Measurements from ENCODE around the gene CXorf58. TPM values are rescaled to one million over a fixed set of nuclear protein-coding genes. Genes with fewer than 3 reads are reported as not detected.
"Not testable (repeated sequence)": the region's sequence is repeated elsewhere in the genome, so short reads cannot be mapped to it uniquely, and the experiment has no call there.

Gene CXorf58
- total RNA-seq, 1 experiment from 2014 or later: not detected

DNA sequence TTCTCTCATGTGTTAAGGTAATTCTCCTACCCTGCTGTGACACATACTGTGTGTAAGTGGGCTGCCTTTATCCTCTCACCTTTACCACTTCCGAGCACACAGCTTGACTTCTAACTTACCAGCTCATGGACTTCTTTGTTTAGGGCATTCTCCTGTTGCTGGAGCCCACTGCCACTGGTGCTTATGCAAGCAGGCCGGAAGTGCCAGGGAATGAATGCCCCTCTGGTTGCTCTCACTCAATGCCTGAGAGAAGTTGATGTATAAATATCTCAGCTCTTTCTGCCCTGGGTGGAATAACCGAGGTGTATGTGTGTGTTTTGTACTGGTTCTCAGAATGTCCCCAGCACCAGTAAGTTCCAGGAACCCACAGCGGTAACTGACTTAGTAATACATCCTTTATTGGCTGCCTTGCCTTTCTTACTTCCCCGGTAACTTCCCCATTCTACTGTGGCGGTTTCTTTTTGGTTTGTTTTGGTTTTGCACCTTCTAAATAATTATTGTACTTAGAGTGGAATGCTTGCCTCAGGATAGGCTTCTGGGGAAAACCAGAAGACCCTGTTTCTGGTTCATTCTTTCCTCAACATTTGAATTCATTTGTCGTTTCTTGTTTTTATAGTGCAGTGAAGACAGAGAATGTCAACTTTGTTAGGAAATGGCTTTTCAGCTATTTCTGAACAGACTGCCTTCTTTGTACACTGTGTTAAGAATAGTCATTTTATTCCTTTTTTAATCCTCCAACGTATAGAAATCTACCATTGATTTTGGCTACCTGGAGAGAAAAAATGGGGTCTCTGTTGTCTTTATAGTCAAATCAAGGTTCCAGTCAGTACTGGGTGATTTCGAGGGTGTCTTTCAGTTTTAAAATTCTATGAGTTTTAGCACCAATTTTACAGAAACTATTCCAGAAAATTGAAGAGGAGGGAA lies 45.4 kb downstream of the CXorf58 start:
- peak; percentile 23 for DNase-seq (ENCODE audit: low spot score)

DNA sequence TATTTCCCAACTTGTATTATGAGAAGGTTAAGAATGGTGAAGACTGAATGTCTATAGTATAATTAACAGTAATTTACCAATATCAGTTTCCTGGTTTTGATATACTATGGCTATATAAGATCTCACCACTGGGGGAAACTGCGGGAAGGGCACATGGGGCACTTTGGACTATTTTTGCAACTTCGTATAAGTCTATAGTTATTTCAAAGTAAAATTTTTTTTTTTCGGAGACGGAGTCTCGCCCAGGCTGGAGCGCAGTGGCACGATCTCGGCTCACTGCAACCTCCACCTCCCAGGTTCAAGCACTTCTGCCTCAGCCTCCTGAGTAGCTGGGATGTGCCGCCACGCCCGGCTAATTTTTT lies 46.1 kb downstream of the CXorf58 start:
- DNase-seq (ENCODE audit: low spot score): no peak

DNA sequence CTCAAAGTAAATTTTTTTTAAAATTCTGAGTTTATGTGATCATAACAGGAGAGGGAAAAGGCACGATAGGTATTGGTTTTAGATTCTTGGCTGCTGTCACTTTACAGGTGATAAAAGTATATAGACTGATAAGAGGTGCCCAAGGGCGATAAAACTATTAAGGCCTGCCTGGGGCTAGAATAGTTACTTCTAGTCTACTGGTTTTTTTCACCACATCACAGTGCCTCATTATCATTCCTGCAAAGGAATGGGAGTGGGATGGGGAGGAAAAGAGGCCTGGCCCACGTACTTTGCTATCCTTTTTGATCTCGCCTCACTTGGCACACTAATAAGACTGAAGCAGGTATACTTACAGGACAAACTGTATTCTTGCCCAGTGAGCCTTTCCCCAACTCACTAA lies 46.6 kb downstream of the CXorf58 start:
- DNase-seq (ENCODE audit: low spot score): no peak

DNA sequence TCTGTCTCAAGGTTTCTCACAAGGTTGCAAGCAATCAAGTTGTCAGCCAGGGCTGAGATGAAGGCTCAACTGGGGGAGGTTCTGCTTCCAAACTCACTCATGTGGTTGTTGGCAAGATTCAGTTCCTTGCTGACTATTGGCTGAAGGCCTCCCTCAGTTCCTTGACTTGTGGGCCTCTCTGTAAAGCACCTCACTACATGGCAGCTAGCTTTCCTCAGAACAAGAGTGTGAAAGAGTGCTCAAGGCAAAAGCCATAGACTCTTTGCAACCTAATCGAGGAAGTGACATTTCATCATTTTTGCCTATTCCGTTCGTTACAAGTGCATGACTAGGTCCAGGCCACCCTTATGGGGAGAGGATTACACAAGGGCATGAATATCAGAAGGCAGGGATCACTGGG lies 52.0 kb downstream of the CXorf58 start:
- DNase-seq (ENCODE audit: low spot score): no peak

DNA sequence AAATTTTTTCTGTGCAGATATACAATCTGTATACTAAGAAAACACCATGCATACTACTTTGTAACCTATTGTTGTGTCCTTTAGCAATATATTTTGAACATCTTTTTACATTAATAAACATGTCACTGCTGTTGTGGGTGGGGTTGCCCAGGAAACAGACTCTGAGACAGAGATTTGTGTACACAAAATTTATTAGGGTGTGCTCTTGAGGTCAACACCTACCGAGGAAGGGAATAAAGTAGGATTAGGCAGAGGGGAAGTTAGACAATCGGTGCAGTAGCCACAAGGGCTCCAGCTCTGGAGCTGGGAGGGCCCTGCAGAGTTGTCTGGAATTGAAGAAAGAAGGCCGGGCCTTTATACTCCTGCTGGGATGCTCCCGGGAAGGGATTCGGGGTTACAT lies 56.4 kb downstream of the CXorf58 start:
- DNase-seq (ENCODE audit: low spot score): no peak

DNA sequence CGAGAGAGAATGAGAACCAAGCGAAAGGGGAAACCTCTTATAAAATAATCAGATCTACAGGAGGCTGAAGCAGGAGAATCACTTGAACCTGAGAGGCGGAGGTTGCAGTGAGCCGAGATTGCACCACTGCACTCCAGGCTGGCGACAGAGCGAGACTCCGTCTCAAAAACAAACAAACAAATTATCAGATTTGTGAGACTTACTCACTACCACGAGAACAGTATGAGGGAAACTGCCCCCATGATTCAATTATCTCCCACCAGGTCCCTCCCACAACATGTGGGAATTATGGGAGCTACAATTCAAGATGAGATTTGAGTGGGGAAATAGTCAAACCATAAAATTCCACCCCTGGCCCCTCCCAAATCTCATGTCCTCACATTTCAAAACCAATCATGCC lies 57.8 kb downstream of the CXorf58 start:
- DNase-seq (ENCODE audit: low spot score): not testable (repeated sequence)

DNA sequence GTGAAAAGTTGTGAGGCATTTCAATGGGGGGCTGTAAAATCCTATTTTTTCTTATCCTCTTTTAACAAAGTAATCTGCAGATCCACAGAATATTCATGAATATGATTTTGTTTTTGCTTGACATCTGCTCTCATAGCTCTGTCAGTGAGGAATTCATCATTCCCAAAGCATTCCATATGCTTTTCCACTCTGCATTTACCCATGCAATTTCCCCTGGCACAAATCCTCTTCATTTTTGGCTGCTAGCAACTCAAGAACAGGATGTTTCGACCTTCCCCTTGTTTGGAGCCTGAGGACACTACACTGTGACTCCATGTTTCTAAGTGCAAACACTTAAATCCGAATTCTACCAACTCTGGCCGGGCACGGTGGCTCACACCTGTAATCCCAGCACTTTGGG lies 70.7 kb downstream of the CXorf58 start:
- DNase-seq (ENCODE audit: low spot score): no peak

DNA sequence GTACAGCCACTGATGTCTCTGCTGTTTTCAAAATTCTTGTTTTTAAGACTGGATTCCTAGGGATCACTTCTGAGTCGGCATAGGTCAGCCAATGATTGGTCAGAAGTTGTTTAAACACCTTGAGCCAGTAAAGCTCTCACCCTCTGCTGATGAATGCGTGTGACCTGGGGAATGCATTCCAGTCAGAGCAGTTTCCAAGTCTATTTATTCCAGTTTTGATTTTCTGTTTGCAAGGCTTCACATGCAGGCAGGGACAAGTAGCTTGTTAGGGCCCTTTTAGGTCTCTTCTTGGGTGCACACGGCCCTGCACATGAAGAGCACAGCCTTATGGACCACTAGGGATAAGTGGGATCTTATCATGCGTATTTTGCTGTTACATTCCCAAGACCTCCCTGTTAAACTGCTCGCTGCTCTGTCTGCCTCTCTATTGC lies 72.2 kb downstream of the CXorf58 start:
- no peak for DNase-seq (ENCODE audit: low spot score)

DNA sequence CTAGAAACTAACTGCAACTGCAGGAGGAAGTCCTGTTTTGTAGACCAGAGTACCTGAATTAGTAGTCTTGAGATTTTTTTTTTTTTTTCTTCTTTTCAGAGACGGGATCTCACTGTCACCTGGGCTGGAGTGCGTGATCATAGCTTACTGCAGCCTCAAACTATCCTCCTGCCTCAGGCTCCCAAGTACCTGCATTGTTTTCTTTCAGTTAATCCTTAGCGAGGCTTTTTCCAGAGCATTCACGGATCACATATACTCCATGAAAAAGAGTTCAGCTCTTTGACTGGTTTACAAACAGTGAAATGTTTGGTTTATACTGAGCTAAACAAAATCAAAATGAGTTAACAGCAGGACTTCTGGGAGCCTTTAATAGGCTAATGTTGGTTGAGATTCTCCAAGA lies 73.4 kb downstream of the CXorf58 start:
- no peak for DNase-seq (ENCODE audit: low spot score)

DNA sequence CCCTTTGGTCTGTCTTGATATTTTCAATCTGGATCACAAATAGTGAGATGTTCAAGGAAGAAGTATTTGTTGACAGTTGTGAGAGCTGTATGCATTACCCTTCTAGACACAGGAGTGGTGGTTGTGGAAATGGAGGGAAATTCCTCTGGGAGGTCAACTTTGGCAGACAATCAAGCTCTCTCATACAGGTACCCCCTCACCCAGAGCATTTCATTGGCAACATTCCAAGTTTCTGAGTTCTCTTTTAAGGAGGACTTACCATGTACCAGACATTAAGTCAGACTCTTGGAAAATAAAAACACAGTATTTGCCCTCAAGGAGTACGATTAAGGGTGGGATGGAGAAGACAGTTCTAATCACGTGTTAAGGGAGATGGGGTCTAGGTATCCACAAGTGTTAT lies 73.9 kb downstream of the CXorf58 start:
- no peak for DNase-seq (ENCODE audit: low spot score)

DNA sequence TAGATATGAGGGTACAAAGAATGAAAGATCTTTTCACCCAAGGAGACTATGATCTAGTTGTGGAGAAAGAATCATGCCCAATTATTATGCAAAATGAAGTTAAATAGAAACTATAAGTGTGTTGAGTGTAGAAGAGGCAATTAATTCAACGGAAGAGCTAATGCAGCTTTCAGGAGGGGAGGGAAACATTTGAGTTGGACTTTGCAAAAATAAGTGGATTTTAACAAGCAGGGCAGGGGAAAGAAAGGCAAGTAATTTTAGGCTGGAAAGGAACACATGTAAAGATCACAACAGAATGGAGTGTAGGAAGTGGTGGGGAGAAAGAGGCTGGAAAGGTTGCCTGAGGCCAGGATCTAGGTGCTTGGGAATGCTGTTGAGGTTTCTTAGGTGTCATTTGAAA lies 75.1 kb downstream of the CXorf58 start:
- DNase-seq (ENCODE audit: low spot score): no peak

Other genes starting within 250 kb of the CXorf58 start
- gene PRDX4, start 240.5 kb upstream of the CXorf58 start, total RNA-seq (2014; rRNA removed; shearing (Covaris generic)): 324 and 330 TPM in 2 replicates
- 135 and 176 TPM in 2 replicates for gene ACOT9, start 164.7 kb upstream of the CXorf58 start, total RNA-seq (2014; rRNA removed; shearing (Covaris generic))
- gene SAT1, start 124.8 kb upstream of the CXorf58 start, total RNA-seq (2014; rRNA removed; shearing (Covaris generic)): 61.6 and 86.7 TPM in 2 replicates
- gene APOO, start 68 bp upstream of the CXorf58 start, total RNA-seq (2014; rRNA removed; shearing (Covaris generic)): 64.7 and 84.7 TPM in 2 replicates
- gene KLHL15, start 119.2 kb downstream of the CXorf58 start, total RNA-seq (2014; rRNA removed; shearing (Covaris generic)): 10.9 and 13.1 TPM in 2 replicates
- gene EIF2S3, start 146.9 kb downstream of the CXorf58 start, total RNA-seq (2014; rRNA removed; shearing (Covaris generic)): 370 and 403 TPM in 2 replicates
- 35.0 and 45.7 TPM in 2 replicates for gene ZFX, start 241.7 kb downstream of the CXorf58 start, total RNA-seq (2014; rRNA removed; shearing (Covaris generic))

Data from A172 (cell line).